ENCODE measurements around the gene UST. TPM values are rescaled to one million over a fixed set of nuclear protein-coding genes. Genes with fewer than 3 reads are reported as not detected.

UST gene
- total and polyA plus RNA-seq, 2 of the 8 experiments (the other 6 are each of a cell fraction or from before 2014, with no cell fraction given) = 13.5 to 34.5 TPM

GRCh38 chr6:148704400-148705246 is 42.2 kb upstream of the UST start:
- no peak overlapping the region for H3K18ac ChIP-seq (ENCODE audit: extremely low read depth, low read length)
- no peaks in the 10 kb centered on the region for H3K79me2 ChIP-seq (ENCODE audit: control insufficient read depth in 1 of 2, insufficient read depth in 2 of 2, low read length in 2 of 2)
- H3K23ac ChIP-seq (ENCODE audit: insufficient read length) = no peak overlapping the region
- no peak overlapping the region for H2AFZ ChIP-seq (ENCODE audit: low read length)
- H2BK5ac ChIP-seq (ENCODE audit: low read depth, low read length) = no peak overlapping the region
- H2AK5ac ChIP-seq (ENCODE audit: low read depth, low read length) = no peak overlapping the region
- H2BK12ac ChIP-seq (ENCODE audit: low read depth, low read length) = no peak overlapping the region
- H2BK20ac ChIP-seq (ENCODE audit: low read length) = no peak overlapping the region
- no peak overlapping the region for H2BK120ac ChIP-seq (replicated peaks; ENCODE audit: low read depth, low read length)
- no peaks in the 10 kb centered on the region for H3K27me3 ChIP-seq (replicated peaks in 1 of 4; ENCODE audit: control insufficient read depth in 3 of 4, extremely low read depth in 1 of 4, insufficient read depth in 3 of 4, low read length in 3 of 4)
- H4K8ac ChIP-seq (ENCODE audit: extremely low read depth, insufficient read depth, low read length) = no peak overlapping the region
- H4K5ac ChIP-seq (ENCODE audit: insufficient read length, low read depth, low read length) = no peak overlapping the region
- H3K56ac ChIP-seq (replicated peaks; ENCODE audit: insufficient read length, low read depth, low read length) = no peak overlapping the region
- H3K79me1 ChIP-seq (ENCODE audit: low read depth, low read length) = no peaks in the 10 kb centered on the region
- 0 out of 4 replicates have a peak, but pooled peaks cover 0 to 5% of the 10 kb centered on the region in 2 experiments for H3K9me3 ChIP-seq (ENCODE audit: insufficient read depth in 2 of 2, low read depth in 1 of 2, low read length in 1 of 2)
- no peak overlapping the region for H2BK15ac ChIP-seq (ENCODE audit: low read length)
- H3K4me3 ChIP-seq (ENCODE audit: extremely low read depth in 1 of 4, insufficient read depth in 2 of 4, low read depth in 3 of 4, low read length in 4 of 4) = no peak overlapping the region
- H4K20me1 ChIP-seq (replicated peaks in 1 of 2; ENCODE audit: control insufficient read depth in 1 of 2, insufficient read depth in 2 of 2, low read length in 2 of 2) = no peaks in the 10 kb centered on the region
- DNase-seq (ENCODE audit: low read depth in 1 of 2, low spot score in 2 of 2) = no peak
- CTCF ChIA-PET (ENCODE audit: partially characterized antibody) = interaction anchor here (1.0 to 1.3 kb wide), 2 partner anchors 127 to 145 kb away, joined by 3 read pairs; no protein-coding TSS in a partner anchor
- H3K23me2 ChIP-seq (ENCODE audit: low read depth, low read length) = no peaks in the 10 kb centered on the region
- no peak for FAIRE-seq
- no peak overlapping the region for H4K91ac ChIP-seq (replicated peaks; ENCODE audit: insufficient read length, low read length)
- POLR2A ChIA-PET (ENCODE audit: partially characterized antibody) = no interaction called here
- H3K36me3 ChIP-seq (ENCODE audit: control insufficient read depth in 2 of 4, insufficient read depth in 4 of 4, low read length in 3 of 4) = no peaks in the 10 kb centered on the region
- H3K14ac ChIP-seq (ENCODE audit: insufficient read length) = no peak overlapping the region
- WGBS, 2 experiments (ENCODE audit: extremely low coverage in 1 of 2, insufficient coverage in 1 of 2, insufficient read length in 1 of 2, insufficient replicate concordance in 2 of 2, low coverage in 1 of 2, low lambda C conversion rate in 2 of 2, missing lambda C conversion rate in 1 of 2) = 96% methylated on average over 7 of the region's 7 CpGs; no CpG with 5 or more reads in 1 of the 2 experiments
- H3K4me2 ChIP-seq (ENCODE audit: insufficient read depth in 1 of 2, low read depth in 2 of 2, low read length in 2 of 2) = no peak overlapping the region
- H3K27ac ChIP-seq (ENCODE audit: low read depth, low read length) = no peak overlapping the region
- no peak overlapping the region for H3K9ac ChIP-seq (replicated peaks in 1 of 4; ENCODE audit: extremely low read depth in 1 of 4, low read depth in 3 of 4, low read length in 3 of 4)
- no peak overlapping the region for H3K4ac ChIP-seq (replicated peaks; ENCODE audit: insufficient read length, low read depth, low read length)
- no peaks in the 10 kb centered on the region for H3K4me1 ChIP-seq (replicated peaks in 1 of 4; ENCODE audit: control insufficient read depth in 3 of 4, insufficient read depth in 4 of 4, low read length in 3 of 4)
- no peak for TF ChIP-seq RAD21 (IDR thresholded peaks at IDR 0.05 in 1 of 2, conservative IDR thresholded peaks at IDR 0.05 in 1 of 2; ENCODE audit: low read depth in 2 of 2, low read length in 2 of 2)
- TF ChIP-seq SP4 (IDR thresholded peaks at IDR 0.05; ENCODE audit: low read length) = no peak
- TF ChIP-seq SUZ12 (IDR thresholded peaks at IDR 0.05; ENCODE audit: low read length) = no peak

All from H1 (cell line).